ENCODE data around the gene TUBB2A.
A peak's percentile ranks its signal among the peaks of the same experiment; 100 is the strongest.

TUBB2A gene

DNA sequence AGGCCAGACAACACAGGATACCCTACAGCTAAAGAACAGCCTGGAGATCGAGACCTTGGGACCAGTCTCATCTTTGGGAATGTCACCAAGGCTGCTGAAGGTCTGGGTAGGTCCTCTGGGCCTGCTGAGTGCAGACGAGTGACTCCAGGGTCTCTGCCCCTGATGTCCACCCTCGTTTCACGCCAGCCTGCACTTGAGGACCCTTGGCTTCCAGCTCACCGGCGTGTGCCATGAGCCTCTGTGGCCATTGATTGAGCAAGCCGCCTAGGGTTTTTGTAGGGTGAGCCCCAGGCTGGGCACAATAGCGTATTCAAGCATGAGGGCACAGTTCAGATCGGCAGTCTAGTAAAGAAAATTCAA lies 34.5 kb downstream of the TUBB2A start:
- no peak for DNase-seq (ENCODE audit: low read depth)
- no peak overlapping the region for H3K4me3 ChIP-seq (ENCODE audit: control insufficient read depth, low read depth, low read length)
- TF ChIP-seq, protein P1, sequence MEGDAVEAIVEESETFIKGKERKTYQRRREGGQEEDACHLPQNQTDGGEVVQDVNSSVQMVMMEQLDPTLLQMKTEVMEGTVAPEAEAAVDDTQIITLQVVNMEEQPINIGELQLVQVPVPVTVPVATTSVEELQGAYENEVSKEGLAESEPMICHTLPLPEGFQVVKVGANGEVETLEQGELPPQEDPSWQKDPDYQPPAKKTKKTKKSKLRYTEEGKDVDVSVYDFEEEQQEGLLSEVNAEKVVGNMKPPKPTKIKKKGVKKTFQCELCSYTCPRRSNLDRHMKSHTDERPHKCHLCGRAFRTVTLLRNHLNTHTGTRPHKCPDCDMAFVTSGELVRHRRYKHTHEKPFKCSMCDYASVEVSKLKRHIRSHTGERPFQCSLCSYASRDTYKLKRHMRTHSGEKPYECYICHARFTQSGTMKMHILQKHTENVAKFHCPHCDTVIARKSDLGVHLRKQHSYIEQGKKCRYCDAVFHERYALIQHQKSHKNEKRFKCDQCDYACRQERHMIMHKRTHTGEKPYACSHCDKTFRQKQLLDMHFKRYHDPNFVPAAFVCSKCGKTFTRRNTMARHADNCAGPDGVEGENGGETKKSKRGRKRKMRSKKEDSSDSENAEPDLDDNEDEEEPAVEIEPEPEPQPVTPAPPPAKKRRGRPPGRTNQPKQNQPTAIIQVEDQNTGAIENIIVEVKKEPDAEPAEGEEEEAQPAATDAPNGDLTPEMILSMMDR (IDR thresholded peaks at IDR 0.05; ENCODE audit: control insufficient read depth, insufficient read depth, low read depth, low read length, missing control alignments): no peak

DNA sequence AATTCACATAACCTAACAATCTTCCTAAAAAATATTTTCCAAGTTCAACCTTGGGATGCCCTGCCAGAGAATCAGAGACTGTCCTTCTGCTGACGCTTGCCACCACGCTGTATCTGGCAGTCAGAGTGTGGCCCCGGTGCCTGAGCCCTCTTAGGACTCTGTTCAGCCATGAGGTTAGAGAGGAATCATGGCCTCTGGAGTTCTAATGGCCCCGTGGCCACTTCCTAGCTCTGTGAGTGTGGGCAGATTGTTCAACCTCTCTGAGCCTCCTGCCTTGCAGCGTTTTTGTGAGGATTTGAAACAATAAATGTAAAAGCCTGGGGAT lies 36.6 kb downstream of the TUBB2A start:
- no peak overlapping the region for H3K4me3 ChIP-seq (ENCODE audit: control insufficient read depth, low read depth, low read length)
- TF ChIP-seq, protein P1 (IDR thresholded peaks at IDR 0.05; ENCODE audit: control insufficient read depth, insufficient read depth, low read depth, low read length, missing control alignments): no peak
- DNase-seq (ENCODE audit: low read depth): no peak

DNA sequence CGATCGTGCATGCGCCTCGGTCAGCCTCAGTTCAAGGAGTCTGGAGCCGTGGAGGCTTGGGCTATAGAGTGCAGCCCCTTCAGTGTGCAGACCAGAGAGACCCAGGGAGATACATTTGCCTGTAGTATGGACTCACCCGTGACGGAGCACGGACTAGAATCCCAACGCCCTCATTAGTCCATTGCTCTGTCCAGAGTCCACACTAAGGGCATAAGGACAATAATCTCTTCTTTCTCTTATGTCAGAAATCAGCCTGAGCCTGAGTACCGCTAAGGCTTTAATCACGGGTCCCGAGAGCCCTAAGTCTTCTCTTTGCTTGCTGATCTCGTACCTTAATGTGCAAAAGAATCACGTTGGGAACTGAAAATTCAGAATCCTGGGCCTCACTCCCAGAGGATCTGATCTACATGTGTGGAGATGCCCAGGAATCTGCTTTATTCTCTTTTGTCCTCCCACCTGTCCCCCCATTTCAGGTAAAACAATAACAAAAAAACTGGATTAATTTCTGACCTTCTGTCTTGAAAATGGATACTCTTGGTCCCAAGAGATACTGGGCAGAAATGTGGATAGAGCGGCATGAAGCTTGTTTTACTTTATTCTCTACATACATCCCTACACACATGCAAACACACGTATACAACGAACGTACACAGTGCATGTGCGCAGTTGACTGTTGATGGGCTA lies 38.2 kb downstream of the TUBB2A start:
- H3K4me3 ChIP-seq (ENCODE audit: control insufficient read depth, low read depth, low read length): peak overlapping the region; percentile 72
- TF ChIP-seq, protein P1 (IDR thresholded peaks at IDR 0.05; ENCODE audit: control insufficient read depth, insufficient read depth, low read depth, low read length, missing control alignments): no peak
- no peak for DNase-seq (ENCODE audit: low read depth)

DNA sequence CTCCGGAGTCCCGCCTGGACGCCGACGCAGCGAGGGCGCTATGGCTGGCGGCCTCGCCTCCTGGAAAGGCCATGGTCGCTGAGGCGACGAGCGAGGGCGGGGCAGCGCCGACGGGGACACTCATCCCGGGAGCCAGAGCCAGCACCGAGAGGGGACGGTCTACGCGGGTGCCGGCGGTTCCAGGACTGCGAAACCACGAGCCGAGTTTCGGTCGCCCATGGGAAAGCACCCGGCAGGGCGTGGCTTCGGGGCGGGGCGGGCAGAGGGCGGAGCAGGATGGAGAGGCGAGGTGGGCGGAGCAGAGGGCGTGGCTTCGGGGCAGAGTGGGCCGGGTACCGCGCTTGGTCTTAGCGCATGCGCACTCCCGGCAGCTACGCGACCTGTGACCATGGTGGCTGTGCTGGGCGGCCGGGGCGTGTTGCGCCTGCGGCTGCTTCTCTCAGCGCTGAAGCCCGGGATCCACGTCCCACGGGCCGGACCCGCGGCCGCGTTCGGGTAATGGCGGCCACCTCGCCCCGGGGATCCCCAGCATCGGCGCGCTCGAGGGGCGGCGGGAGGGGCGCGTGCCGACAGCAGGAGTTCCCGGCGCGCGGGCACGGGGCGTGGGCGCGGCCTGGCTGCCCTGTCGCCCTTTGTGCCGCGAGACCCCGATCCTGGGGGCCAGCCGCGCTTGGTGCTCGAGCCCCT lies 38.8 kb downstream of the TUBB2A start, which contains the start of gene BPHL:
BPHL (plus strand) TSS at position 359 of the 687 bp plus-strand sequence; CDS start at position 389, 30 bp downstream.
- H3K4me3 ChIP-seq (ENCODE audit: control insufficient read depth, low read depth, low read length): peak within 1 kb of the TSS; percentile 72
- TF ChIP-seq, protein P1 (IDR thresholded peaks at IDR 0.05; ENCODE audit: control insufficient read depth, insufficient read depth, low read depth, low read length, missing control alignments): no peak
- DNase-seq (ENCODE audit: low read depth): peak; percentile 59

DNA sequence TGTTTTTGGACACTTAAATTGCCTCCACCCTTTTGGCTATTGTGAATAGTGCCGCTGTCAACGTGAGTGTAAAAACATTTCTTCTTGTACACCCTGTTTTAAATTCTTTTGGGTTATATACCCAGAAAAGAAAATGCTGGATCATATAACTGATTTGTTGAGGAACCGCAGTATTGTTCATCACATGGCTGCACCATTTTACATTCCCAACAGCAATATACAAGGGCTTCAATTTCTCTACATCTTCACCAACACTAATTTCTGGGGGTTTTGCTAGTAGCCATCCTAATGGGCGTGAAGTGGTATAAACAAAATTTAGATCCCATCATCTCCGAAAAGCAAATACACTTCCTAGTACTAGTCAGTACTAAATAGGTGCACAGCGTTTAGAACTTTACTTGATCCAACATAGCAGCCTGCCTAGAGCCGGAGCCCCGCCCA lies 39.4 kb downstream of the TUBB2A start:
- TF ChIP-seq, protein P1 (IDR thresholded peaks at IDR 0.05; ENCODE audit: control insufficient read depth, insufficient read depth, low read depth, low read length, missing control alignments): no peak
- peak overlapping the region; percentile 72 for H3K4me3 ChIP-seq (ENCODE audit: control insufficient read depth, low read depth, low read length)
- DNase-seq (ENCODE audit: low read depth): no peak

DNA sequence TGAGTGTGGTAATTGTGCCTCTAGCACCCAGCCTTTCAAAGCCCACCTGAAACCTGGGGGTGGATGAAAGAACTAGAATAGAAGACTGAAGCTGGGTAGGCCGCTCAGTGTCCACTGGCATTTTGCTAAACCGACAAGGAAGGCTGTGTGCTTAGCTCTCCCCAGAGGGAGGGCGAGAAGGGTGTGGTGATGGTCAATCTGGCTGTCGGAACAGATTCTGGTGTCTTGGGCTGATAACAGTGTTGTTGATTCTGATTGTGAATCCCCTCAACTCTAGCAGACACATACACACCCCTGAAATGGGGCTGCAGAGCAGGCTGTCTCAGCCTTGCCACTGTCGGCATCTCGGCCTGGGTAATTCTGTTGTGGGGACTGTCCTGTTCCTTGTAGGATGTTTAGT lies 43.0 kb downstream of the TUBB2A start:
- no peak for DNase-seq (ENCODE audit: low read depth)
- TF ChIP-seq, protein P1 (IDR thresholded peaks at IDR 0.05; ENCODE audit: control insufficient read depth, insufficient read depth, low read depth, low read length, missing control alignments): no peak
- no peak overlapping the region for H3K4me3 ChIP-seq (ENCODE audit: control insufficient read depth, low read depth, low read length)
